Muscle layer of duodenum (tissue), 2 donors: ENCODE results near the gene GPM6B.

Source experiments
- H3K27ac ChIP-seq: one replicate; pipeline ENCODE4 v1.7.0; 2013; ENCODE audit warnings: mild to moderate bottlenecking, low read length
- H3K27me3 ChIP-seq: one replicate; pipeline ENCODE4 v1.7.0; 2013; ENCODE audit warnings: low read depth, mild to moderate bottlenecking, control low read depth, low read length
- H3K36me3 ChIP-seq, 2 donors: one replicate each; pipeline ENCODE4 v1.7.0; 2013; ENCODE audit warnings: low read length in 2 of 2, control low read depth in 1 of 2, mild to moderate bottlenecking in 1 of 2; ENCODE audit not compliant: insufficient read depth in 2 of 2, control insufficient read depth in 1 of 2
- H3K4me1 ChIP-seq, 2 donors: one replicate each; pipeline ENCODE4 v1.7.0; 2013; ENCODE audit warnings: low read length in 2 of 2, mild to moderate bottlenecking in 2 of 2, control low read depth in 1 of 2, moderate library complexity in 1 of 2; ENCODE audit not compliant: insufficient read depth in 2 of 2, control insufficient read depth in 1 of 2
- H3K4me3 ChIP-seq, 2 donors: one replicate each; pipeline ENCODE4 v1.7.0; 2013; ENCODE audit warnings: low read length in 2 of 2, low read depth in 1 of 2, mild to moderate bottlenecking in 1 of 2
- H3K9me3 ChIP-seq, 2 donors: one replicate each; pipeline ENCODE4 v1.7.0; 2013; ENCODE audit warnings: low read length in 2 of 2, control low read depth in 1 of 2, mild to moderate bottlenecking in 1 of 2; ENCODE audit not compliant: control insufficient read depth in 1 of 2
- donor health status: healthy.

GPM6B gene

GRCh38 chrX:13816176-13816575 is 717 bp downstream of the GPM6B start:
- no peaks in the 10 kb centered on the region for H3K9me3 ChIP-seq
- no peaks in the 10 kb centered on the region for H3K36me3 ChIP-seq
- no peaks in the 10 kb centered on the region for H3K4me1 ChIP-seq
- no peak overlapping the region for H3K4me3 ChIP-seq
- H3K27ac ChIP-seq, result no peak overlapping the region
- no peaks in the 10 kb centered on the region for H3K27me3 ChIP-seq

DNA sequence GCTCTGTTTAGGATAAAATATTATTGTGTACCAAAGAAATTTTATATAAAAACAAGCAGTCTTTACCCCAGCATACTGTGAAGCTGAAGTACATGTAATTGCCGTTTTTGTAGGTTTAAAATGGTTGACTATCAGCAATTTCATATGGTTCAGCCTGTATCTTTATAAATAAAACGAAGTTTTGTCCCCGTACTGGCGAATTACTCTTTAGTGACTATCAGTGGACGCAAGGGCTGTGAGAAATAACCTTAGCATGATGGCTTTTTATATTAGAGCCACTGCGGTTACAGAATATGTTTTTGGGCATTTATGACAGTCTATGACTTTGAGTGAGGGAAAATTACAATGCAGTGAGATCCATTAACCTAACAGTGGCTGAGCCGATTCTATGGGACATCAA is 1.2 kb downstream of the GPM6B start:
- Histone ChIP-seq H3K27ac (no peak overlapping the region), H3K4me3 (no peak overlapping the region), H3K4me1 (no peaks in the 10 kb centered on the region), H3K27me3 (no peaks in the 10 kb centered on the region), H3K9me3 (no peaks in the 10 kb centered on the region), H3K36me3 (no peaks in the 10 kb centered on the region)

- H3K4me3 ChIP-seq, result no peak overlapping the region
- no peaks in the 10 kb centered on the region for H3K27me3 ChIP-seq
- H3K4me1 ChIP-seq, result no peaks in the 10 kb centered on the region
- H3K9me3 ChIP-seq, result no peaks in the 10 kb centered on the region
- no peak overlapping the region for H3K27ac ChIP-seq
- H3K36me3 ChIP-seq, result no peaks in the 10 kb centered on the region
These were observed 8.0 kb downstream of the GPM6B start for GRCh38 chrX:13808865-13809264.

- Histone ChIP-seq H3K27me3 (no peaks in the 10 kb centered on the region), H3K36me3 (no peaks in the 10 kb centered on the region), H3K9me3 (no peaks in the 10 kb centered on the region), H3K4me1 (no peaks in the 10 kb centered on the region), H3K27ac (no peak overlapping the region), H3K4me3 (no peak overlapping the region)
These were observed 8.6 kb downstream of the GPM6B start for GRCh38 chrX:13808293-13808692.

- no peak overlapping the region for H3K27ac ChIP-seq
- H3K4me3 ChIP-seq, result no peak overlapping the region
- H3K36me3 ChIP-seq, result no peaks in the 10 kb centered on the region
- H3K9me3 ChIP-seq, result no peaks in the 10 kb centered on the region
- no peaks in the 10 kb centered on the region for H3K27me3 ChIP-seq
- no peaks in the 10 kb centered on the region for H3K4me1 ChIP-seq
These were observed 11.7 kb downstream of the GPM6B start for GRCh38 chrX:13805241-13805640.

- H3K9me3 ChIP-seq, result no peaks in the 10 kb centered on the region
- no peaks in the 10 kb centered on the region for H3K4me1 ChIP-seq
- H3K27ac ChIP-seq, result no peak overlapping the region
- no peaks in the 10 kb centered on the region for H3K27me3 ChIP-seq
- no peaks in the 10 kb centered on the region for H3K36me3 ChIP-seq
- no peak overlapping the region for H3K4me3 ChIP-seq
These were observed 13.8 kb downstream of the GPM6B start for GRCh38 chrX:13803116-13803515.

- H3K4me3 ChIP-seq, result no peak overlapping the region
- H3K4me1 ChIP-seq, result no peaks in the 10 kb centered on the region
- no peak overlapping the region for H3K27ac ChIP-seq
- no peaks in the 10 kb centered on the region for H3K36me3 ChIP-seq
- H3K9me3 ChIP-seq, result no peaks in the 10 kb centered on the region
- no peaks in the 10 kb centered on the region for H3K27me3 ChIP-seq
These were observed 18.7 kb downstream of the GPM6B start for GRCh38 chrX:13798184-13798583.

DNA sequence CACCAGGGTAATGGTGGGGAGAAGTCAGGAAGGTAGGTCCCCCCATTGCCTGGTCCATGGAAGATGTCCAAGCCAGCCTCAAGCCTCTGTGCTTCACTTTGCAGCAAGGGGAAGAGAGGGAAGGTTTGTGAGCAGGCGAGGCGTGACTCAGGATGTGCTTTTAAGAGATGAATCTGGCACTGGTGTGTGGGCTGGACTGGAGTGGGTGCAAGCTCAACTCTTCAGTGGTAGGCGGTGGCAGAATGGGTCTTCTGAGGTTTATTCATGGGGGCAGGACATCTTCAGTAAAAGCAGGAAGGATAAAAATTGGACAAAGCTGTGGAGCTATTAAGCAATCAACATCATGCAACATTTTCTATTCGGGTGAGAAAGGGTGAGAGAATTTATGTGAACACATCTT is 19.4 kb downstream of the GPM6B start:
- Histone ChIP-seq H3K27ac (no peak overlapping the region), H3K4me3 (no peak overlapping the region), H3K4me1 (no peaks in the 10 kb centered on the region), H3K27me3 (no peaks in the 10 kb centered on the region), H3K9me3 (no peaks in the 10 kb centered on the region), H3K36me3 (no peaks in the 10 kb centered on the region)

DNA sequence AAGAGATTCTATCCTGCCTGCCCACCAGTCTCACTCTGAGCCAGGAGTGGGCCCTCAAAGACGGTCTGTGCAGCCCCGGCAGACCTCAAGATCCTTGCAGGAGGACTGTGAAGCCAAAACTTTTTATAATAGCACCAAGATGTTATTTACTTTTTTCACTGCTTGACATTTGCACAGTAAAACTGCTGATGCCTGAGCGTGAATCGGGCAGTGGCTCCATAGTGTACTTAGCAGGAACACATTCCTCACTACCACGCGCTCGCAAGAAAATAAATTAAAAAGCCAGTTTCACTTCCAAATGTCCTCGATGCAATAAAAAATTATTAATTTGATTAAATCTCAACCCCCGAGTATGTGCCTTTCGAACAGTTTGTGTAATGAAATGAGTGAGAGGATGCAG is 22.5 kb downstream of the GPM6B start:
- no peaks in the 10 kb centered on the region for H3K9me3 ChIP-seq
- peaks cover 0 to 3% of the 10 kb centered on the region in 2 donors for H3K4me1 ChIP-seq
- H3K36me3 ChIP-seq, result no peaks in the 10 kb centered on the region
- no peak overlapping the region for H3K27ac ChIP-seq
- no peaks in the 10 kb centered on the region for H3K27me3 ChIP-seq
- no peak overlapping the region for H3K4me3 ChIP-seq

DNA sequence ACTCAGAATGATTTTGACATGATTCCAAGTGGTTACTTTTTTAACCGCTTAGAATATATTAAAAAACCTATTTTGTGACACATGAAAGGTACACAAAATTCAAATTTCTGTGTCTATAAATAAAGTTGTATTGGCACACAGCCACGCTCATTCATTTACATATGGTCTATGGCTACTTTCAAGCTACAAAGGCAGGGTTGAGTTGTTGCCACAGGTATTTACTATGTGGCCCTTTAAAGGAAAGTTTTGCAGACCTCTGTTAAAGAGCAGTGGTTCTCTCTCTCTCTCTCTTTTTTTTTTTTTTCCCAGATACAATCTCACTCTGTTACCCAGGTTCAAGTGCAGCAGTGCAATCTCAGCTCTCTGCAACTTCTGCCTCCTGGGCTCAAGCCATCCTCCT is 23.0 kb downstream of the GPM6B start:
- Histone ChIP-seq H3K4me3 (no peak overlapping the region), H3K9me3 (no peaks in the 10 kb centered on the region), H3K4me1 (peaks cover 0 to 3% of the 10 kb centered on the region in 2 donors), H3K27me3 (no peaks in the 10 kb centered on the region), H3K36me3 (no peaks in the 10 kb centered on the region), H3K27ac (no peak overlapping the region)

DNA sequence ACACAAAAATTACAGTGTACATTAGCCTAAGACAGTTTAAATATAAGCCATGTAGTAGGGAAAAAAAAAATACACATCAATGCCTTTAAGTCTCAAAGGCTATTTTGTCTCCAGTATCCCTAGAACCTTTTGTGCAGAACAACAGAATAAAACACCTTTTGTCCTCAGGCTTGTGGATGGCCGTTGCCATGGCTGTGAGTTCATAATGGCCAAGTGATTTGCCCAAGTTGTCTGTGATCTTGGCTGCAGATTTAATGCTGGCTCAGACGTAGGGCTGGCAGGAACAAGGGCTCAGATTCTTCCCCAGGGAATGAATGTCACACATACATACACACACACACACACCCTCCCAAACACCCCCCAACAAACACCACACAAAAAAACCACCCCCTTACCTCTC is 25.3 kb downstream of the GPM6B start:
- Histone ChIP-seq H3K27me3 (no peaks in the 10 kb centered on the region), H3K9me3 (no peaks in the 10 kb centered on the region), H3K4me3 (no peak overlapping the region), H3K36me3 (no peaks in the 10 kb centered on the region), H3K4me1 (peaks cover 0 to 3% of the 10 kb centered on the region in 2 donors), H3K27ac (no peak overlapping the region)

DNA sequence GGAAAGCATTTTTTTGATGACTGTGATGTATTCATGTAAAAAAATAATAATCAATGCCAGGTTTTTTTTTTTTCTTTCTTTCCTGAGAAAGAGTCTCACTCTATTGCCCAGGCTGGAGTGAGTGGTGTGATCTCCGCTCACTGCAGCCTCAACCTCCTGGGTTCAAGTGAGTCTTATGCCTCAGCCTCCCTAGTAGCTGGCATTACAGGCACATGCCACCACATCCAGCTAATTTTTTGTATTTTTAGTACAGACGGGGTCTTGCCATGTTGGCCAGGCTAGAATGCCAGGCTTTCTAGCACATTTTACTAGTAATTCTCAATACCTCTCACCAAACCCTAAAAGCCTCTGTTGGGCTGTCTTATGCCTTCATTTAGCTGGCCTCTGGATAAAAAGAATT is 25.7 kb downstream of the GPM6B start:
- Histone ChIP-seq H3K27ac (no peak overlapping the region), H3K27me3 (no peaks in the 10 kb centered on the region), H3K36me3 (no peaks in the 10 kb centered on the region), H3K4me3 (no peak overlapping the region), H3K9me3 (no peaks in the 10 kb centered on the region), H3K4me1 (peaks cover 0 to 3% of the 10 kb centered on the region in 2 donors)
